Measurements from ENCODE around the gene COMMD10. TPM values are rescaled to one million over a fixed set of nuclear protein-coding genes. Genes with fewer than 3 reads are reported as not detected.
A peak's percentile ranks its signal among the peaks of the same experiment; 100 is the strongest.

The COMMD10 gene
- total and polyA plus RNA-seq, 12 donors: 16.8 to 42.8 (median 35.4) TPM

- Histone ChIP-seq H3K27me3 (no peaks in the 10 kb centered on the region), H3K4me3 (no peak overlapping the region), H3K27ac (no peak overlapping the region), H3K36me3 (peaks cover 0 to 28% (median 0%) of the 10 kb centered on the region in 9 donors), H3K9me3 (no peaks in the 10 kb centered on the region), H3K4me1 (peaks cover 0 to 23% (median 9%) of the 10 kb centered on the region in 9 donors)
- ATAC-seq: no peak
- DNase-seq: no peak
- WGBS, 2 donors: 82 to 91% methylated on average over 5 of the region's 5 CpGs
- TF ChIP-seq CTCF (IDR thresholded peaks at IDR 0.05): no peak
- intact Hi-C loops (cut with DNase I): loop anchor here in 8 of 10 donors (5.0 to 10.0 kb wide), 8 partner anchors 227 to 812 kb away; partner anchors contain the start of gene SEMA6A (in 3 of the 8)
These were observed 50.5 kb downstream of the COMMD10 start for GRCh38 chr5:116135344-116135743.

GRCh38 chr5:116137544-116138378, 52.9 kb downstream of the COMMD10 start:
- 16 to 23% methylated on average over 4 of the region's 4 CpGs for WGBS, 2 donors
- no peaks in the 10 kb centered on the region for H3K27me3 ChIP-seq
- peaks cover 0 to 5% (median 0%) of the 10 kb centered on the region in 11 donors for H3K9me3 ChIP-seq
- DNase-seq (peak in 1 of 2 donors; percentile 10), ATAC-seq (peak in 2 of 8 donors; percentile 17 to 49)
- peaks cover 0 to 22% (median 9%) of the 10 kb centered on the region in 9 donors for H3K4me1 ChIP-seq
- H3K4me3 ChIP-seq: no peak overlapping the region
- intact Hi-C loops (cut with DNase I): loop anchor here in 8 of 10 donors (5.0 to 10.0 kb wide), 8 partner anchors 225 to 810 kb away; partner anchors contain the start of gene SEMA6A (in 3 of the 8)
- no peak overlapping the region for H3K27ac ChIP-seq
- TF ChIP-seq CTCF (IDR thresholded peaks at IDR 0.05): peak; percentile 75 to 93 (median 81)
- H3K36me3 ChIP-seq: peaks cover 0 to 28% (median 0%) of the 10 kb centered on the region in 9 donors

- 95 to 96% methylated on average over 3 of the region's 3 CpGs for WGBS, 2 donors
- no peak for TF ChIP-seq CTCF (IDR thresholded peaks at IDR 0.05)
- Histone ChIP-seq H3K4me3 (no peak overlapping the region), H3K36me3 (no peaks in the 10 kb centered on the region), H3K27ac (no peak overlapping the region), H3K9me3 (peaks cover 0 to 5% (median 0%) of the 10 kb centered on the region in 11 donors), H3K4me1 (peaks cover 0 to 11% (median 3%) of the 10 kb centered on the region in 9 donors), H3K27me3 (no peaks in the 10 kb centered on the region)
- intact Hi-C loops (cut with DNase I): loop anchor here in 1 of 10 donors (5.0 kb wide), 1 partner anchor 415 kb away; no protein-coding TSS in a partner anchor
- DNase-seq (no peak), ATAC-seq (no peak)
These were observed 57.7 kb downstream of the COMMD10 start for GRCh38 chr5:116142495-116142894.

- Histone ChIP-seq H3K4me1 (peaks cover 0 to 5% (median 0%) of the 10 kb centered on the region in 9 donors), H3K36me3 (no peaks in the 10 kb centered on the region), H3K9me3 (peaks cover 0 to 9% (median 0%) of the 10 kb centered on the region in 11 donors), H3K4me3 (no peak overlapping the region), H3K27ac (no peak overlapping the region), H3K27me3 (no peaks in the 10 kb centered on the region)
- TF ChIP-seq CTCF (IDR thresholded peaks at IDR 0.05): no peak
- DNase-seq (no peak), ATAC-seq (no peak)
- intact Hi-C loops (cut with DNase I): loop anchor here in 1 of 10 donors (5.0 kb wide), 1 partner anchor 413 kb away; no protein-coding TSS in a partner anchor
These were observed 59.3 kb downstream of the COMMD10 start for GRCh38 chr5:116144103-116144502.
